GM12864 (cell line): Measurements from ENCODE around the gene OAT.

Experiments
- DNase-seq: peaks from one replicate; pipeline ENCODE4 v3.0.0-alpha.2; 2011; ENCODE audit warnings: low read depth
- H3K4me3 ChIP-seq: 2 replicates; pipeline ENCODE4 v1.5.1; 2011; ENCODE audit warnings: mild to moderate bottlenecking, low read depth, low read length, control low read depth
- CTCF ChIP-seq: IDR thresholded peaks from 2 replicates; pipeline ENCODE4 v1.5.1; 2011; ENCODE audit warnings: low read depth, mild to moderate bottlenecking, moderate library complexity, low read length, control low read depth, inconsistent platforms; ENCODE audit errors: missing control alignments

OAT gene

DNA sequence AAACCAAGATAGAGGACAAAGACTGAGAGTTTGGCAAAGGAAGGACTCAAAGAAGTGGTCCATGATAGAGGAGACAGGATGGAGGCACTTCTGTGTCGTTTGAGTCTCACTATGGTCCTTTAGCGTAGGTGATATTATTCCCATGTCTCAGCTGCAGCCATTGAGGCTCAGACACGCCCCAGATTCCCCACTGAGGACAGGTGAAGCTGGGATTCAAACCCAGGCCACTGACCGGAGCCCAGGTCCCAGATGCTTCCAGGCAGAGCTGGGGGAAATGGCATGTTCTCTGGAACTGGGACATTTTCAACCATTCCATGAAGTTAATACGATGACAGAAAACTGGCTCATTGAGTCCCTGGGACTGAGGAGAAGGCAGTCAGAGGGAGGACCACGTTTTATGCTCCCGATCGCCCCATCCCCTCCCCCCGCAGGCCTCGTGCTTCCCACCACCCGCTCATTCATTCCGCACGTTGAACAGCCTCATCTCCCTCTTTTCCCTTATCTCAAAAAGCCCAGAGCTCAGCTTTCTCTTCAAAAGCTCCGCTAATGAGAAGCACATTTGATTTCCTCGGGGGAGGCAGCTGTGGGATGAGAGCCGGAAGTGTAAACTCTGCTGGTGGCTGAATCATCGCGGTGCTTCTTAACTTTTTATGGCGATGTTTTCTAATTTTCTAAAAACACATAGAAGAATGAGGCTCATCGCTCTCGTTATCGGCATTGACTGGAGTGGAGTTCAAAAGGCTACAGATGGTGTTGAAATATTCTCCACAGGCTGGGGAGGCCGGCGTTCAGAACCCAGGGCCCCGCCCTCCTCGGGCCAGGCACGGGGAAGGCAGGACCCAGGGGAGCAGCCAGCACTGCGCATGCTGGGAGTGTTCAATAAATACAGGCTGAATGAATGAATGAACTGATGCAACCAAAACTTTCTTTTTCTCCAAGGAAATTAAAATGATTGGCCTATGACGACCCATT is 64.0 kb downstream of the OAT start:
- no peak for DNase-seq
- no peak for TF ChIP-seq CTCF
- peak overlapping the region; percentile 31 for H3K4me3 ChIP-seq

DNA sequence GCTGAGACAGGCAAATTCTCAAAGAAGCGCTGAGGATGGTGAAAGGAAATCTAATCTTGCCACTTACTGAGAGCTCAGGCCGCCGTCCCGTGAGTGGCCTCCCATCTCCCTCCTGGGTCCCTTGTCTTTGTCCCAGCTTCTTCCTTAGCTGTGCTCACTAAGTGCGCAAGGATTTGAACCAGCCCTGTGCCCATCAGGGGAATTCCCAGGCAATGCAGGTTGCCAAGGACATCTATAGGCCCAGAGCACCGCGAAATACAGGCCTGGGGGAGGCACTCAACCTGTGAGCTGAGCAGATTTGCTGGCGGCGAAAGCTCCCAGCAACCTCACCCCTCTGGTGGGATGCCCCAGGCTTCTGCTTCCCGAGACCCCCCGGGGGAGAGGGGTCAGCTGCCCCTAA is 64.8 kb downstream of the OAT start:
- TF ChIP-seq CTCF = no peak
- H3K4me3 ChIP-seq = no peak overlapping the region
- DNase-seq = no peak

- no peak for TF ChIP-seq CTCF
- H3K4me3 ChIP-seq = no peak overlapping the region
- no peak for DNase-seq
Measured at GRCh38 chr10:124353091-124353815, 65.5 kb downstream of the OAT start.

DNA sequence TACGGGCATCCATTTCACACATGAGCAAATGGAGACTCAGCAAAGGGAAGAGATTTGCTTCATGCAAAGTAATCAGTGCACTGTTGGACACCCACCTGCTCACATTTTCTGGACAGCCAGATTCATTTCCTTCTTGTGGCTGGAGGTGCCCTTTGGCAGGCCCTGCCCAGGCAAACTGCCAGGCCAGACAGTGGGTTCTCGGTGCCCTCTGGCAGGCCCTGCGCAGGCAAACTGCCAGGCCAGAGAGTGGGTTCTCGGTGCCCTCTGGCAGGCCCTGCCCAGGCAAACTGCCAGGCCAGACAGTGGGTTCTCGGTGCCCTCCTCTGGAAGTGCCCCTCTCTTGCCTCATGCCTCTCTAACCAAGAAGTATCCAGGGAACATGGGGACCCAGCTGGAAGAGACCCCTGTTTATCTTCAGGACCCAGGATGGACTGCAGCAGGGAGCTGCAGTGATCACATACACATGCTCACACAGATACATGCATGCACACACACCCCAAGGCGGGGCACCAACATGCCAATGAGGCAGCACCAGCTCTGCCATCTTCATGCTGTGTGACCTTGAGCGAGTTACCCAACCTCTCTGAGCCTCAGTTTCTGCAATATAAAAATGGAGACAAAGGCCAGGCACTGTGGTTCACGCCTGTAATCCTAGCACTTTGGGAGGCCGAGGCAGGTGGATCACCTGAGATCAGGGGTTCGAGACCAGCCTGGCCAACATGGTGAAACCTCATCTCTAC is 67.1 kb downstream of the OAT start:
- no peak for DNase-seq
- no peak for TF ChIP-seq CTCF
- no peak overlapping the region for H3K4me3 ChIP-seq

- TF ChIP-seq CTCF = no peak
- DNase-seq = no peak
- H3K4me3 ChIP-seq = no peak overlapping the region
Measured at GRCh38 chr10:124350806-124351205, 67.9 kb downstream of the OAT start.

GRCh38 chr10:124349996-124350280 is 68.8 kb downstream of the OAT start:
- TF ChIP-seq CTCF = no peak
- DNase-seq = no peak

More at GRCh38 chr10:124349996-124350280, 68.8 kb downstream of the OAT start:
- no peak overlapping the region for H3K4me3 ChIP-seq
